ENCODE data around the gene SPOCK2. TPM values are rescaled to one million over a fixed set of nuclear protein-coding genes. Genes with fewer than 3 reads are reported as not detected.

Gene SPOCK2
- total RNA-seq, 3 donors from 2014 or later = 3.1 to 12.3 (median 7.4) TPM

- H3K4me3 ChIP-seq = no peak overlapping the region
- ATAC-seq (no peak), DNase-seq (no peak)
- H3K9me3 ChIP-seq = no peaks in the 10 kb centered on the region
- intact Hi-C loops (cut with DNase I, micrococcal nuclease) = no loop called here
- no peak for TF ChIP-seq CTCF (IDR thresholded peaks at IDR 0.05)
- H3K4me1 ChIP-seq (ENCODE audit: low read depth) = peaks cover 16% of the 10 kb centered on the region
- H3K36me3 ChIP-seq (ENCODE audit: low read depth) = no peaks in the 10 kb centered on the region
Measured at GRCh38 chr10:72092171-72092924, 4.0 kb upstream of the SPOCK2 start.

GRCh38 chr10:72090326-72090725 lies 2.0 kb upstream of the SPOCK2 start:
- Histone ChIP-seq H3K4me1 (ENCODE audit: low read depth) (peaks cover 19% of the 10 kb centered on the region), H3K36me3 (ENCODE audit: low read depth) (no peaks in the 10 kb centered on the region), H3K4me3 (no peak overlapping the region), H3K9me3 (no peaks in the 10 kb centered on the region)
- no peak for TF ChIP-seq CTCF (IDR thresholded peaks at IDR 0.05)
- DNase-seq (no peak), ATAC-seq (no peak)
- intact Hi-C loops (cut with DNase I, micrococcal nuclease) = no loop called here

GRCh38 chr10:72089618-72090017 lies 1.3 kb upstream of the SPOCK2 start:
- Histone ChIP-seq H3K36me3 (ENCODE audit: low read depth) (no peaks in the 10 kb centered on the region), H3K4me3 (no peak overlapping the region), H3K4me1 (ENCODE audit: low read depth) (peaks cover 19% of the 10 kb centered on the region), H3K9me3 (no peaks in the 10 kb centered on the region)
- TF ChIP-seq CTCF (IDR thresholded peaks at IDR 0.05) = no peak
- DNase-seq = peak in 1 of 3 donors; percentile 50
- ATAC-seq = peak; percentile 74
- intact Hi-C loops (cut with DNase I, micrococcal nuclease) = no loop called here

GRCh38 chr10:72088889-72089575 lies 681 bp upstream of the SPOCK2 start:
- ATAC-seq = peak; percentile 24
- peak in 1 of 3 donors; percentile 45 for DNase-seq
- intact Hi-C loops (cut with DNase I, micrococcal nuclease) = no loop called here

GRCh38 chr10:72087392-72087968 lies 871 bp downstream of the SPOCK2 start:
- no peaks in the 10 kb centered on the region for H3K9me3 ChIP-seq
- DNase-seq (peak in 1 of 3 donors; percentile 71), ATAC-seq (peak; percentile 67)
- TF ChIP-seq CTCF (IDR thresholded peaks at IDR 0.05) = no peak
- intact Hi-C loops (cut with DNase I, micrococcal nuclease) = no loop called here
- H3K4me3 ChIP-seq = peak overlapping the region; percentile 19
- peaks cover 19% of the 10 kb centered on the region for H3K4me1 ChIP-seq (ENCODE audit: low read depth)
- no peaks in the 10 kb centered on the region for H3K36me3 ChIP-seq (ENCODE audit: low read depth)

More at GRCh38 chr10:72088889-72089575, 681 bp upstream of the SPOCK2 start:
- Histone ChIP-seq H3K4me3 (no peak overlapping the region), H3K4me1 (ENCODE audit: low read depth) (peaks cover 19% of the 10 kb centered on the region), H3K9me3 (no peaks in the 10 kb centered on the region), H3K36me3 (ENCODE audit: low read depth) (no peaks in the 10 kb centered on the region)
- TF ChIP-seq CTCF (IDR thresholded peaks at IDR 0.05) = no peak
